ENCODE measurements around the gene RPS19BP1. TPM values are rescaled to one million over a fixed set of nuclear protein-coding genes. Genes with fewer than 3 reads are reported as not detected.

RPS19BP1 gene
- total and polyA plus RNA-seq, 3 donors from 2014 or later: 97.7 to 158 (median 156) TPM

- H3K4me3 ChIP-seq: no peak overlapping the region
- WGBS, 2 donors: 46 to 53% methylated on average over 7 to 13 of the region's 13 CpGs
- peaks cover 10% of the 10 kb centered on the region for H3K4me1 ChIP-seq
- no peaks in the 10 kb centered on the region for H3K36me3 ChIP-seq (ENCODE audit: low read depth, missing control alignments)
- H3K27ac ChIP-seq: no peak overlapping the region
- no peaks in the 10 kb centered on the region for H3K27me3 ChIP-seq
- peak; percentile 86 for DNase-seq
- intact Hi-C loops (cut with DNase I; ENCODE audit: low total_unique reads): no loop called here
- H3K9me3 ChIP-seq: no peaks in the 10 kb centered on the region
- TF ChIP-seq, protein P1, sequence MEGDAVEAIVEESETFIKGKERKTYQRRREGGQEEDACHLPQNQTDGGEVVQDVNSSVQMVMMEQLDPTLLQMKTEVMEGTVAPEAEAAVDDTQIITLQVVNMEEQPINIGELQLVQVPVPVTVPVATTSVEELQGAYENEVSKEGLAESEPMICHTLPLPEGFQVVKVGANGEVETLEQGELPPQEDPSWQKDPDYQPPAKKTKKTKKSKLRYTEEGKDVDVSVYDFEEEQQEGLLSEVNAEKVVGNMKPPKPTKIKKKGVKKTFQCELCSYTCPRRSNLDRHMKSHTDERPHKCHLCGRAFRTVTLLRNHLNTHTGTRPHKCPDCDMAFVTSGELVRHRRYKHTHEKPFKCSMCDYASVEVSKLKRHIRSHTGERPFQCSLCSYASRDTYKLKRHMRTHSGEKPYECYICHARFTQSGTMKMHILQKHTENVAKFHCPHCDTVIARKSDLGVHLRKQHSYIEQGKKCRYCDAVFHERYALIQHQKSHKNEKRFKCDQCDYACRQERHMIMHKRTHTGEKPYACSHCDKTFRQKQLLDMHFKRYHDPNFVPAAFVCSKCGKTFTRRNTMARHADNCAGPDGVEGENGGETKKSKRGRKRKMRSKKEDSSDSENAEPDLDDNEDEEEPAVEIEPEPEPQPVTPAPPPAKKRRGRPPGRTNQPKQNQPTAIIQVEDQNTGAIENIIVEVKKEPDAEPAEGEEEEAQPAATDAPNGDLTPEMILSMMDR (IDR thresholded peaks at IDR 0.05): peak; percentile 56 to 74 (median 72)
- no peak for TF ChIP-seq POLR2A (IDR thresholded peaks at IDR 0.05)
Measured at GRCh38 chr22:39496131-39496838, 36.3 kb downstream of the RPS19BP1 start.

DNA sequence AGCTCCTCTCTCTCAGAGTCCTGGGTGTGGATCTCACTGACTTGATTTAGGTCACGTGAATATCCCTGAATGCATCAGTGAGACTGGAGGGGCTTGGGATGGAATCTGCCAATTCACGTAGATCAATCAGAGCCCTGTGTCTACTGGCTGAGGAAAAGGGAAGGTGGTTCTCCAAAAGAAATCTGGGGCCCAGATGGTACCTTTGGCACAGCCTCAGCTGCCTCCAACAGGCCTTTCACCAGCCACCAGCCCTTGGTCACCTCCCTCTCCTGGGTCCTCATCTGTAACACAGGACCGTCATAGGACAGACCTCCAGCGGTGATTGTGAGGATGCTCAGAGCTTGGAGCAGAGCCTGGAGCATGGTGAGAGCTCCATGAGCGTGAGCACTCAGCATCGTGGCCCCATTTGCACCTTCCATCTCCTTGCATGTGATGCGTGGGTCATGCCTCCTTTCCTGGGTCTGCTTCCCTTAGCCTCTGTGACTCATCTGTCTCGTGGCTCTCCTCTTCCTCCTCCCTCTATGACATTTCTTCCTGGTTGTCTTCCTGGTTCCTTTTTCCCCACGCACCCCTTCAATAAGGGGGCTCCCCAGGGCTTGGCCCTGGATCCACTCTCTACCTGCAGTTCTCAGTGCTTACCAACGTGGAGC is 38.0 kb downstream of the RPS19BP1 start:
- no peak overlapping the region for H3K27ac ChIP-seq
- 82 to 88% methylated on average over 10 of the region's 10 CpGs for WGBS, 2 donors

DNA sequence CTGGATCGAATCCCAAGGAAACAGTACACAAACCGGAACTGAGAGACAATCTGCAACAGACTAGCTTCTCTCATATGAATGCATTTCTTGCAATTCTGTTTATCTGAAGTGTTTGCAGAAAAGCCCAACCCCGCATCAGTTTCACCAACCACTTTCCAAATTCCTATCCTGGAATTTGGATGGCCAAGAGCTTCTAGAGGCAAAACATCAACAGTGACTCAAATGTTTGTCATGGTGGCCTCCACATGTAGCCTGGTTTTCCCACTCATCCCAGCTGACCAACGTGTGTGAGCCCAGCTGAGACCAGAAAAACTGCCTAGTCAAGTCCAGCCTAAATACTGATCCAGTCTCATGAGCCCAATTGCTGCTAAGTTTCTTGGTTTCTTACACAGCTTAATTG is 38.8 kb downstream of the RPS19BP1 start:
- DNase-seq: no peak
- Histone ChIP-seq H3K36me3 (ENCODE audit: low read depth, missing control alignments) (no peaks in the 10 kb centered on the region), H3K27ac (no peak overlapping the region), H3K9me3 (no peaks in the 10 kb centered on the region), H3K4me3 (no peak overlapping the region), H3K27me3 (no peaks in the 10 kb centered on the region), H3K4me1 (peaks cover 5% of the 10 kb centered on the region)
- WGBS, 2 donors: 59 to 66% methylated on average over 4 of the region's 4 CpGs
- TF ChIP-seq, protein P1 (IDR thresholded peaks at IDR 0.05): no peak
- no peak for TF ChIP-seq POLR2A (IDR thresholded peaks at IDR 0.05)
- intact Hi-C loops (cut with DNase I; ENCODE audit: low total_unique reads): no loop called here

More for the DNA sequence above, 38.0 kb downstream of the RPS19BP1 start:
- Histone ChIP-seq H3K4me1 (peaks cover 4% of the 10 kb centered on the region), H3K36me3 (ENCODE audit: low read depth, missing control alignments) (no peaks in the 10 kb centered on the region), H3K9me3 (no peaks in the 10 kb centered on the region), H3K4me3 (no peak overlapping the region), H3K27me3 (no peaks in the 10 kb centered on the region)
- TF ChIP-seq, protein P1 (IDR thresholded peaks at IDR 0.05): no peak
- TF ChIP-seq POLR2A (IDR thresholded peaks at IDR 0.05): no peak
- intact Hi-C loops (cut with DNase I; ENCODE audit: low total_unique reads): no loop called here
- no peak for DNase-seq

GRCh38 chr22:39492186-39492585 is 40.4 kb downstream of the RPS19BP1 start:
- no peaks in the 10 kb centered on the region for H3K36me3 ChIP-seq (ENCODE audit: low read depth, missing control alignments)
- TF ChIP-seq POLR2A (IDR thresholded peaks at IDR 0.05): no peak
- TF ChIP-seq, protein P1 (IDR thresholded peaks at IDR 0.05): no peak
- H3K27ac ChIP-seq: no peak overlapping the region
- H3K4me3 ChIP-seq: no peak overlapping the region
- no peaks in the 10 kb centered on the region for H3K9me3 ChIP-seq
- no peak for DNase-seq
- peaks cover 5% of the 10 kb centered on the region for H3K4me1 ChIP-seq
- H3K27me3 ChIP-seq: no peaks in the 10 kb centered on the region
- intact Hi-C loops (cut with DNase I; ENCODE audit: low total_unique reads): no loop called here
- WGBS, 2 donors: 82 to 84% methylated on average over 3 of the region's 3 CpGs
